DMS53 (cell line): ENCODE measurements around the gene DLG1.

Source experiments
- DNase-seq: peaks from one replicate; lab custom pipeline; 2025; lab: John Stamatoyannopoulos, UW

The DLG1 gene

DNA sequence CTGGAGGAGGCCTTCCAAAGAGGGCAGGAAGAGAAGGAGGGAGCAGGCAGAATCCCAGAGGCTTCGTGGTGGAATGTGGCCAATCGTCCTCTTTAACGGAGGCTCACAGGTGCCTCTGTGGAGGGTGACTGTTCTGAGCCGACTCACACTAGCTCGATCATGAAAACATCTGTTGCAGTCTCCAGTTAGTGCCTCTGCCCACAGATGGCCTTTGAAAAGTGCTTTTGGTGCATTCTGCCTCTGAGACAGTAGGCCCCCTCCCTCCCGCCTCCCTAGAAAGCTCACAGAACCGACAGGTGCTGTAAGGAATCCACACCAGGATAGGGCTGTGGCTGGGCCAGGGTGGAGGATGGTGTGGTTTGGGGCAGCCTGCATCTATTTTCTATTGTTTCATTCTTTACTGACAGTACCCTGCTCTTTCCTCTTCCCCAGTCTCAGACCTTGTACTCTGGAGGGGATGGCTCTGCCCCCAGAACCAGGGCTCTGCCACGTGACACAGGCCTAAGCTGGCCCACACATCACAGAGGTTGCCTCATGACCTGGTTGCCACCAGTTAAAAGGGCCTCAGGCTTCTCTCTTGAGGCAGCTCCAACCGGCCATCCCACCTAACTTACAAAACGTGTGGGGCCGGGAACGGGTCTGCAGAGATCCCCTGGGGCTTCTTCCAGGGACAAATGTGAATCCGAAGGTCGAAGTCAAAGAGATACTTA lies 302.6 kb downstream of the DLG1 start:
- peak; percentile 34 for DNase-seq

DNA sequence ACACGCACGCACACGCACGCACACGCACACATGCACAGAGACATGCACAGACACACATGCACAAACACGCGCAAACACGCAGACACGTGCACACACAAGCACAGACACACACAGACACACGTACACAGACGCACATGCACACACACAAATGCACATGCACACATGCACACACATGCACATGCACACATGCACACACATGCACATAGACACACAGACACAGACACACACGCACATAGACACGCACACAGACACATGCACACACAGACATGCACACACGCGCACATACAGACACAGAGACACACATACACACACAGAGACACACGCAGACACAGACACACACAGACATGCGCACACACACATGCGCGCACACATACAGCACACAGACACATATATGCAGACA lies 303.4 kb downstream of the DLG1 start:
- no peak for DNase-seq

- DNase-seq, result no peak
These were observed 304.4 kb downstream of the DLG1 start for GRCh38 chr3:196994056-196994455.
